ENCODE data around the gene LIPC. TPM values are rescaled to one million over a fixed set of nuclear protein-coding genes. Genes with fewer than 3 reads are reported as not detected.

Gene LIPC
- total RNA-seq, 3 donors from 2014 or later, result 2.3 to 9.3 (median 3.4) TPM

GRCh38 chr15:58387130-58387529 lies 44.7 kb upstream of the LIPC start:
- intact Hi-C loops (cut with DNase I, micrococcal nuclease), result no loop called here
- no peaks in the 10 kb centered on the region for H3K36me3 ChIP-seq (ENCODE audit: low read depth)
- no peaks in the 10 kb centered on the region for H3K4me1 ChIP-seq (ENCODE audit: low read depth)
- ATAC-seq, result no peak
- DNase-seq, result no peak
- no peak for TF ChIP-seq CTCF (IDR thresholded peaks at IDR 0.05)
- no peaks in the 10 kb centered on the region for H3K9me3 ChIP-seq
- H3K4me3 ChIP-seq, result no peak overlapping the region

DNA sequence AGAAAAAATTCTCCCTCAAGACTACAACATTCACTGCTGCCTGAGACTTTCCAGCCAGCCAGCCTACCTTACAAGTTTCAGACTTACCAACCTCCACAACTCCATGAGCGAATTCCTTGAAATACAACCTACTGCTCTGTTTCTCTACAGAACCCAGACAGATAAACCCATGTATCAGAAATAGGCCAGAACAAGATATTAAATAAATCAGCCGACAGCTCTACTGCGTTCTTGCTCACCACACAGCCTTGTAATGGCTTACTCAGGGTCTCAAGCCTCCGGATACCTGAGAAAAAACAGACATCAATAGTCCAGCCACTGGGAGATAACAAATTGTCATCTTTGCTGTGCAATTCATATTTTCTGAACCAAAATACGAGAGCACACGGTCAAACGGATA lies 43.6 kb upstream of the LIPC start:
- intact Hi-C loops (cut with DNase I, micrococcal nuclease), result no loop called here
- no peak for TF ChIP-seq CTCF (IDR thresholded peaks at IDR 0.05)
- Histone ChIP-seq H3K9me3 (no peaks in the 10 kb centered on the region), H3K4me1 (ENCODE audit: low read depth) (no peaks in the 10 kb centered on the region), H3K36me3 (ENCODE audit: low read depth) (no peaks in the 10 kb centered on the region), H3K4me3 (no peak overlapping the region)
- DNase-seq, result no peak
- ATAC-seq, result no peak

GRCh38 chr15:58390118-58390517 lies 41.7 kb upstream of the LIPC start:
- no peak for TF ChIP-seq CTCF (IDR thresholded peaks at IDR 0.05)
- no peak for ATAC-seq
- Histone ChIP-seq H3K36me3 (ENCODE audit: low read depth) (no peaks in the 10 kb centered on the region), H3K4me3 (no peak overlapping the region), H3K9me3 (no peaks in the 10 kb centered on the region), H3K4me1 (ENCODE audit: low read depth) (peaks cover 5% of the 10 kb centered on the region)
- DNase-seq, result no peak
- intact Hi-C loops (cut with DNase I, micrococcal nuclease), result no loop called here

DNA sequence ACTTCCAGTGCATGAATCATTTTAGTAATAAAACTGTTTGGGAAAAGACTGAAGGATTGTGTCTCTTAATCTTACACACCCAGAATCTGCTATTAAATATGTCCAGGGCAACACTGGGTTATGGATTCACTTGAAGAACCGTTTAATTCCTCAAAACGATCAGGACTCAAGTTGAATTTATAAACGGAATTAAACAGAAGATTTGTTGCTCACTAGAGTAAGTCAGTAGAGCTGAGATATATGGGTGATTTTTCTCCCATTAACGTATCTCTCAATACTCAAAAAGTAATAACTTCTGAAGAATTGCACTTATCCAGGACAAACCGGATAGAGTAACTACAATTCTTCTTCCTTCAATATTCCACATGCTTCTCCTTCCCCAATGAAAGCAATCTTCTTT lies 41.1 kb upstream of the LIPC start:
- Histone ChIP-seq H3K4me1 (ENCODE audit: low read depth) (peaks cover 5% of the 10 kb centered on the region), H3K4me3 (no peak overlapping the region), H3K9me3 (no peaks in the 10 kb centered on the region), H3K36me3 (ENCODE audit: low read depth) (no peaks in the 10 kb centered on the region)
- no peak for DNase-seq
- intact Hi-C loops (cut with DNase I, micrococcal nuclease), result no loop called here
- no peak for ATAC-seq
- no peak for TF ChIP-seq CTCF (IDR thresholded peaks at IDR 0.05)

DNA sequence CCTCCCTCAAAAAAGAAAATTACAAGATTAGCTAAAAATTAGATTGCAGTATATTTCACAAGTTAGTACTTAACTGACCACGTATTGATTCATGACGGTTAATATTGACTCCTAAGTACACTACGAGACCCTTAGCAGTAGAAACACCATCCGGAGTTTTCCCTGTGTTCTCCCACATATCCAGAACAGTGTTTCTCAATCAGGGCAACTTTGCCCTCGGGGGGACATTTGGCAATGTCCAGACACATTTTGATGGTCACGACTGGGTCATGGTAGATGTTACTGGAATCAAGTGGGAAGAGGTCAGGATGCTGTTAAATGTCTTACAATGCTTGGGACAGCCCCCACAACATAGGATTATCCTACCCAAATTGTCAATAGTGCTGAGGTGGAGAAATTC lies 40.7 kb upstream of the LIPC start:
- intact Hi-C loops (cut with DNase I, micrococcal nuclease), result no loop called here
- Histone ChIP-seq H3K9me3 (no peaks in the 10 kb centered on the region), H3K36me3 (ENCODE audit: low read depth) (no peaks in the 10 kb centered on the region), H3K4me1 (ENCODE audit: low read depth) (peaks cover 5% of the 10 kb centered on the region), H3K4me3 (no peak overlapping the region)
- no peak for ATAC-seq
- no peak for TF ChIP-seq CTCF (IDR thresholded peaks at IDR 0.05)
- DNase-seq, result no peak

DNA sequence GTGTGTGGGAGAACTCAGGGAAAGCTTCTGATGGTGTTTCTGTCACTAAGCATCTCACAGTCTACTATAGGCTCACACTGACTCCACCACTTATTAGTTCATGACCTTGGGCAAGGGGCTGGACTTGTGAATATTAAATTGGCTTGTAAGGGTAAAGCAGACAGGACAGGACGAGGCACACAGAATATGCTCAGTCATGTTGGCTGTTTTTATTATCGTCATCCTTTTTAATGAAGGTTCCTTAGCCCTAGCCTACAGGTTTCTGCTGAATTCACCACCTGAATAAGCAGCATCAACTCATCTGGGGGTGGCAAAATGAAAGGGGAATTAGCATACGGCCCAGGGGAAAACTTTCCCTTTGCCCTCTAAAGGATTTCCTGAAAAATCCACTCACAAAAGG lies 39.6 kb upstream of the LIPC start:
- H3K4me1 ChIP-seq (ENCODE audit: low read depth), result peaks cover 5% of the 10 kb centered on the region
- H3K4me3 ChIP-seq, result no peak overlapping the region
- TF ChIP-seq CTCF (IDR thresholded peaks at IDR 0.05), result no peak
- H3K9me3 ChIP-seq, result no peaks in the 10 kb centered on the region
- no peaks in the 10 kb centered on the region for H3K36me3 ChIP-seq (ENCODE audit: low read depth)
- intact Hi-C loops (cut with DNase I, micrococcal nuclease), result no loop called here
- DNase-seq (no peak), ATAC-seq (no peak)
